HCT116 (cell line): ENCODE data around the gene ZNF521.

Source experiments
- CEBPB ChIP-seq: IDR thresholded peaks from 2 replicates; pipeline ENCODE4 v1.6.1; 2012; ENCODE audit warnings: low read depth
- CTCF ChIP-seq, 3 experiments: fragments of 200-600 bp in 1 of 3; sonication (generic) in 1 of 3; IDR thresholded peaks in 2 of 3; conservative IDR thresholded peaks in 1 of 3; 2 replicates each; pipeline ENCODE4 v1.5.1; 2012 to 2017; ENCODE audit warnings: low read depth in 2 of 3, low read length in 2 of 3, antibody characterized with exemption in 1 of 3, borderline replicate concordance in 1 of 3, control low read depth in 1 of 3, mild to moderate bottlenecking in 1 of 3, mixed read lengths in 1 of 3, mixed run types in 1 of 3, moderate library complexity in 1 of 3; ENCODE audit not compliant: insufficient read depth in 1 of 3
- JUND ChIP-seq: IDR thresholded peaks from 2 replicates; pipeline ENCODE4 v1.6.1; 2012
- POLR2A ChIP-seq: IDR thresholded peaks from 2 replicates; pipeline ENCODE4 v1.7.0; 2011; ENCODE audit warnings: borderline replicate concordance; ENCODE audit not compliant: insufficient read depth, insufficient read length; ENCODE audit errors: extremely low read depth
- POLR2AphosphoS5 ChIP-seq: IDR thresholded peaks from 2 replicates; pipeline ENCODE4 v1.6.1; 2011; ENCODE audit warnings: mild to moderate bottlenecking, low read depth, low read length, moderate library complexity
- RAD21 ChIP-seq: IDR thresholded peaks from 2 replicates; pipeline ENCODE4 v1.6.1; 2012; ENCODE audit warnings: low read depth, mild to moderate bottlenecking
- SIN3A ChIP-seq: IDR thresholded peaks from 2 replicates; pipeline ENCODE4 v1.6.1; 2012; ENCODE audit warnings: low read depth
- SRF ChIP-seq: IDR thresholded peaks from 2 replicates; pipeline ENCODE4 v1.6.1; 2012; ENCODE audit warnings: low read depth
- TCF7L2 ChIP-seq: IDR thresholded peaks from 2 replicates; pipeline ENCODE4 v1.7.0; 2011; ENCODE audit warnings: borderline replicate concordance, inconsistent platforms; ENCODE audit not compliant: insufficient read depth, insufficient read length; ENCODE audit errors: extremely low read depth
- YY1 ChIP-seq: IDR thresholded peaks from 2 replicates; pipeline ENCODE4 v1.6.1; 2011; ENCODE audit warnings: low read length, low read depth, moderate library complexity, mild to moderate bottlenecking; ENCODE audit not compliant: insufficient replicate concordance; ENCODE audit errors: extremely low read depth
- ZBTB33 ChIP-seq: IDR thresholded peaks from 2 replicates; pipeline ENCODE4 v1.6.1; 2011; ENCODE audit warnings: mild to moderate bottlenecking, low read length, moderate library complexity; ENCODE audit not compliant: insufficient replicate concordance; ENCODE audit errors: extremely low read depth
- ZFX ChIP-seq: fragments of 450-650 bp; IDR thresholded peaks from 2 replicates; pipeline ENCODE4 v1.6.1; 2017
- TF ChIP-seq, protein P1 (sequence below): IDR thresholded peaks from 2 replicates; pipeline ENCODE4 v1.6.1; 2012; ENCODE audit warnings: low read depth
- TF ChIP-seq, protein P2 (sequence below): IDR thresholded peaks from 2 replicates; pipeline ENCODE4 v1.6.1; 2012

GRCh38 chr18:25170402-25170801 lies 181.6 kb downstream of the ZNF521 start:
- TF ChIP-seq CEBPB (no peak), POLR2AphosphoS5 (no peak), ZBTB33 (no peak), CTCF (IDR thresholded peaks at IDR 0.05 in 2 of 3, conservative IDR thresholded peaks at IDR 0.05 in 1 of 3; ENCODE audit: borderline replicate concordance in 1 of 3, insufficient read depth in 1 of 3, low read depth in 2 of 3, low read length in 2 of 3) (no peak), YY1 (no peak), TCF7L2 (no peak), POLR2A (no peak), SIN3A (no peak), ZFX (no peak), SRF (no peak), JUND (no peak), RAD21 (no peak)
- TF ChIP-seq, protein P1, sequence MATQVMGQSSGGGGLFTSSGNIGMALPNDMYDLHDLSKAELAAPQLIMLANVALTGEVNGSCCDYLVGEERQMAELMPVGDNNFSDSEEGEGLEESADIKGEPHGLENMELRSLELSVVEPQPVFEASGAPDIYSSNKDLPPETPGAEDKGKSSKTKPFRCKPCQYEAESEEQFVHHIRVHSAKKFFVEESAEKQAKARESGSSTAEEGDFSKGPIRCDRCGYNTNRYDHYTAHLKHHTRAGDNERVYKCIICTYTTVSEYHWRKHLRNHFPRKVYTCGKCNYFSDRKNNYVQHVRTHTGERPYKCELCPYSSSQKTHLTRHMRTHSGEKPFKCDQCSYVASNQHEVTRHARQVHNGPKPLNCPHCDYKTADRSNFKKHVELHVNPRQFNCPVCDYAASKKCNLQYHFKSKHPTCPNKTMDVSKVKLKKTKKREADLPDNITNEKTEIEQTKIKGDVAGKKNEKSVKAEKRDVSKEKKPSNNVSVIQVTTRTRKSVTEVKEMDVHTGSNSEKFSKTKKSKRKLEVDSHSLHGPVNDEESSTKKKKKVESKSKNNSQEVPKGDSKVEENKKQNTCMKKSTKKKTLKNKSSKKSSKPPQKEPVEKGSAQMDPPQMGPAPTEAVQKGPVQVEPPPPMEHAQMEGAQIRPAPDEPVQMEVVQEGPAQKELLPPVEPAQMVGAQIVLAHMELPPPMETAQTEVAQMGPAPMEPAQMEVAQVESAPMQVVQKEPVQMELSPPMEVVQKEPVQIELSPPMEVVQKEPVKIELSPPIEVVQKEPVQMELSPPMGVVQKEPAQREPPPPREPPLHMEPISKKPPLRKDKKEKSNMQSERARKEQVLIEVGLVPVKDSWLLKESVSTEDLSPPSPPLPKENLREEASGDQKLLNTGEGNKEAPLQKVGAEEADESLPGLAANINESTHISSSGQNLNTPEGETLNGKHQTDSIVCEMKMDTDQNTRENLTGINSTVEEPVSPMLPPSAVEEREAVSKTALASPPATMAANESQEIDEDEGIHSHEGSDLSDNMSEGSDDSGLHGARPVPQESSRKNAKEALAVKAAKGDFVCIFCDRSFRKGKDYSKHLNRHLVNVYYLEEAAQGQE, result no peak
- TF ChIP-seq, protein P2, sequence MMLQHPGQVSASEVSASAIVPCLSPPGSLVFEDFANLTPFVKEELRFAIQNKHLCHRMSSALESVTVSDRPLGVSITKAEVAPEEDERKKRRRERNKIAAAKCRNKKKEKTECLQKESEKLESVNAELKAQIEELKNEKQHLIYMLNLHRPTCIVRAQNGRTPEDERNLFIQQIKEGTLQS, result no peak
